Measurements from ENCODE around the gene SPRED3. TPM values are rescaled to one million over a fixed set of nuclear protein-coding genes. Genes with fewer than 3 reads are reported as not detected.

The SPRED3 gene
- total RNA-seq, 4 donors from 2014 or later, result 0.22 to 1.1 TPM; not detected in 2

- TF ChIP-seq CTCF (IDR thresholded peaks at IDR 0.05; ENCODE audit: low read depth), result no peak
These were observed 4.1 kb upstream of the SPRED3 start for GRCh38 chr19:38384209-38385027.

- no peak for TF ChIP-seq CTCF (IDR thresholded peaks at IDR 0.05; ENCODE audit: low read depth)
These were observed 3.3 kb upstream of the SPRED3 start for GRCh38 chr19:38385057-38385803.

- TF ChIP-seq CTCF (IDR thresholded peaks at IDR 0.05; ENCODE audit: low read depth), result no peak
These were observed 2.7 kb upstream of the SPRED3 start for GRCh38 chr19:38385804-38386257.

GRCh38 chr19:38386300-38386970 lies 2.1 kb upstream of the SPRED3 start:
- TF ChIP-seq CTCF (IDR thresholded peaks at IDR 0.05; ENCODE audit: low read depth), result no peak

GRCh38 chr19:38386971-38387549 lies 1.4 kb upstream of the SPRED3 start:
- TF ChIP-seq CTCF (IDR thresholded peaks at IDR 0.05; ENCODE audit: low read depth), result no peak

- no peak for TF ChIP-seq CTCF (IDR thresholded peaks at IDR 0.05; ENCODE audit: low read depth)
These were observed 748 bp upstream of the SPRED3 start, which contains the start of gene GGN for GRCh38 chr19:38387550-38388348. TSS of gene GGN (minus strand) at chr19:38388034. CDS start at chr19:38387261, 773 bp downstream.

All from subcutaneous adipose tissue (tissue), 4 donors.